Smooth muscle cell (in vitro differentiated cells): ENCODE results near the gene CAMK1D. TPM values are rescaled to one million over a fixed set of nuclear protein-coding genes. Genes with fewer than 3 reads are reported as not detected.

Source experiments
- DNase-seq: peaks from one replicate; lab custom pipeline; 2025; ENCODE audit not compliant: unreplicated experiment; lab: John Stamatoyannopoulos, UW
- H2AFZ ChIP-seq: fragments of 200-600 bp; sonication (generic); 2 replicates; pipeline ENCODE4 v1.6.0; 2016; ENCODE audit warnings: antibody characterized with exemption, low read depth, mild to moderate bottlenecking
- H3F3A ChIP-seq: fragments of 200-600 bp; sonication (generic); 2 replicates; pipeline ENCODE4 v1.6.0; 2017; ENCODE audit warnings: antibody characterized with exemption, low read depth
- H3K27ac ChIP-seq: fragments of 200-600 bp; sonication (generic); 2 replicates; pipeline ENCODE4 v1.5.1; 2016; ENCODE audit warnings: low read depth, mild to moderate bottlenecking
- H3K27me3 ChIP-seq: fragments of 200-600 bp; sonication (generic); 2 replicates; pipeline ENCODE4 v1.6.1; 2016; ENCODE audit warnings: low read depth, mild to moderate bottlenecking
- H3K36me3 ChIP-seq: fragments of 200-600 bp; sonication (generic); 2 replicates; pipeline ENCODE4 v1.5.1; 2016; ENCODE audit warnings: low read depth
- H3K4me1 ChIP-seq: fragments of 200-600 bp; sonication (generic); 2 replicates; pipeline ENCODE4 v1.5.1; 2016; ENCODE audit warnings: low read depth
- H3K4me2 ChIP-seq: fragments of 200-600 bp; sonication (generic); 2 replicates; pipeline ENCODE4 v1.6.0; 2016; ENCODE audit warnings: mild to moderate bottlenecking
- H3K4me3 ChIP-seq: fragments of 200-600 bp; sonication (generic); 2 replicates; pipeline ENCODE4 v1.5.1; 2016; ENCODE audit warnings: mild to moderate bottlenecking
- H3K79me2 ChIP-seq: fragments of 200-600 bp; sonication (generic); 2 replicates; pipeline ENCODE4 v1.6.0; 2016; ENCODE audit warnings: low read depth, mild to moderate bottlenecking
- H3K9ac ChIP-seq: fragments of 200-600 bp; sonication (generic); 2 replicates; pipeline ENCODE4 v1.6.0; 2016; ENCODE audit warnings: low read depth
- H3K9me3 ChIP-seq: fragments of 200-600 bp; sonication (generic); replicated peaks from 2 replicates; pipeline ENCODE4 v1.5.1; 2016; ENCODE audit warnings: low read depth
- H4K20me1 ChIP-seq: fragments of 200-600 bp; sonication (generic); 2 replicates; pipeline ENCODE4 v1.6.0; 2016; ENCODE audit warnings: low read depth
- WGBS: methylation state at CpG from one replicate; pipeline ENCODE4 v1.1.7; 2016; ENCODE audit warnings: low lambda C conversion rate; 5-methylcytosine and 5-hydroxymethylcytosine counted together
- polyA plus RNA-seq: library from polyadenylated mRNA; unstranded; fragments of >200 nt; fragmentation: Nextera tagmentation; extraction: Ambion mirVana; gene quantifications from 2 replicates; pipeline ENCODE4 v1.2.1, GENCODE V29; 2016
- total RNA-seq: library from RNA; depleted of rRNA; stranded (reverse); fragments of >200 nt; gene quantifications from 2 replicates; pipeline ENCODE4 v1.2.3, GENCODE V29; 2014
- TF ChIP-seq, protein P1 (sequence below): fragments of 200-600 bp; sonication (generic); IDR thresholded peaks from 2 replicates; pipeline ENCODE4 v1.5.1; 2017; ENCODE audit warnings: borderline replicate concordance, mild to moderate bottlenecking, antibody characterized with exemption; ENCODE audit not compliant: insufficient read depth, poor library complexity, severe bottlenecking

Gene CAMK1D
- total and polyA plus RNA-seq, 2 experiments from 2014 or later: 1.6 to 2.3 TPM

DNA sequence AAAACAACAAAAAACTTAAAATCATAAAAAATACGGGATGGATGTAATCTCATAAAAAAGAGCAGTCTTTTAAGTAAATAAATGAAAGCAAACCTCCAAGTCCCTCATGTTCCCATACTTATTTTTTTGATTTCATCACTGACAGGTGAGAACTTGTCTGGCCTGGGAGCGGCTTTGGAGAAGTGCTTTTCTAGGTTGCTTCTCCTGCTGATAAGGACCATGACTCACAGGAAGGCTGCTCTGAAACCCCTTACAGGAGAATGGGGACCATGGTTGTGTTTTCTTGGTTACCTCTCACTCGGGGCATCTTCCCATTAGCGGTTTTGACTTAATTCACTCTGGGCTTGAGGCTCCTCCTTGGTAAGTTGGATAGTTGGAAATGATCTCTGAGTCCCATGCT is 237.4 kb downstream of the CAMK1D start:
- no peak overlapping the region for H3K4me3 ChIP-seq
- H3K4me1 ChIP-seq: no peaks in the 10 kb centered on the region
- no peaks in the 10 kb centered on the region for H3F3A ChIP-seq
- no peak overlapping the region for H3K27ac ChIP-seq
- H2AFZ ChIP-seq: no peak overlapping the region
- no peaks in the 10 kb centered on the region for H3K9me3 ChIP-seq
- H3K36me3 ChIP-seq: no peaks in the 10 kb centered on the region
- H4K20me1 ChIP-seq: no peaks in the 10 kb centered on the region
- no peaks in the 10 kb centered on the region for H3K27me3 ChIP-seq
- 91% methylated on average over 4 of the region's 4 CpGs for WGBS
- H3K9ac ChIP-seq: no peak overlapping the region
- no peak for DNase-seq
- no peak overlapping the region for H3K4me2 ChIP-seq
- no peaks in the 10 kb centered on the region for H3K79me2 ChIP-seq
- TF ChIP-seq, protein P1, sequence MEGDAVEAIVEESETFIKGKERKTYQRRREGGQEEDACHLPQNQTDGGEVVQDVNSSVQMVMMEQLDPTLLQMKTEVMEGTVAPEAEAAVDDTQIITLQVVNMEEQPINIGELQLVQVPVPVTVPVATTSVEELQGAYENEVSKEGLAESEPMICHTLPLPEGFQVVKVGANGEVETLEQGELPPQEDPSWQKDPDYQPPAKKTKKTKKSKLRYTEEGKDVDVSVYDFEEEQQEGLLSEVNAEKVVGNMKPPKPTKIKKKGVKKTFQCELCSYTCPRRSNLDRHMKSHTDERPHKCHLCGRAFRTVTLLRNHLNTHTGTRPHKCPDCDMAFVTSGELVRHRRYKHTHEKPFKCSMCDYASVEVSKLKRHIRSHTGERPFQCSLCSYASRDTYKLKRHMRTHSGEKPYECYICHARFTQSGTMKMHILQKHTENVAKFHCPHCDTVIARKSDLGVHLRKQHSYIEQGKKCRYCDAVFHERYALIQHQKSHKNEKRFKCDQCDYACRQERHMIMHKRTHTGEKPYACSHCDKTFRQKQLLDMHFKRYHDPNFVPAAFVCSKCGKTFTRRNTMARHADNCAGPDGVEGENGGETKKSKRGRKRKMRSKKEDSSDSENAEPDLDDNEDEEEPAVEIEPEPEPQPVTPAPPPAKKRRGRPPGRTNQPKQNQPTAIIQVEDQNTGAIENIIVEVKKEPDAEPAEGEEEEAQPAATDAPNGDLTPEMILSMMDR: no peak

DNA sequence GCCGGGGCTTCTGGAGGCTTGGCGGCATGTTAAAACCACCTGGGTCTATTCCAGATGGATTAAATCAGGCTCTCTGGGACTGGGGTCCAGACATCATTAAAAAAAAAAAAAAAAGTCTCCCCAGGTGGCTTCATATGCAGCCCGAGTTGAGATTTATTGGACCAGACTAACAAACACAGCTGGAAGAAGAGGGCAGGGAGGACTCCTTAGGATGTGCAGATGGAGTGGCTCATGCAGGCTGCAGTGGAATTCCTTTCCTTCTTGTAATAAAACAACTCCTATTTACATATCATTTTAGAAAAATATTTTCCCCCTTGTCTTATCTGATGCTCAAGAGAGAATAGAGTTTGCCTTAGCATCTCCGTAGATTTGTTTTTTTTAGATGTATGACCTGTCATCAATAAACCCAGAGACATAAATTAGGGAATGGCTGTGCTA is 238.1 kb downstream of the CAMK1D start:
- no peaks in the 10 kb centered on the region for H3K27me3 ChIP-seq
- no peaks in the 10 kb centered on the region for H3K4me1 ChIP-seq
- H2AFZ ChIP-seq: no peak overlapping the region
- no peak for DNase-seq
- TF ChIP-seq, protein P1: no peak
- H3K4me3 ChIP-seq: no peak overlapping the region
- H3F3A ChIP-seq: no peaks in the 10 kb centered on the region
- H3K4me2 ChIP-seq: no peak overlapping the region
- no peak overlapping the region for H3K27ac ChIP-seq
- no peaks in the 10 kb centered on the region for H3K9me3 ChIP-seq
- no peaks in the 10 kb centered on the region for H3K79me2 ChIP-seq
- no peak overlapping the region for H3K9ac ChIP-seq
- WGBS: 82% methylated on average over 4 of the region's 4 CpGs
- H4K20me1 ChIP-seq: no peaks in the 10 kb centered on the region
- no peaks in the 10 kb centered on the region for H3K36me3 ChIP-seq

DNA sequence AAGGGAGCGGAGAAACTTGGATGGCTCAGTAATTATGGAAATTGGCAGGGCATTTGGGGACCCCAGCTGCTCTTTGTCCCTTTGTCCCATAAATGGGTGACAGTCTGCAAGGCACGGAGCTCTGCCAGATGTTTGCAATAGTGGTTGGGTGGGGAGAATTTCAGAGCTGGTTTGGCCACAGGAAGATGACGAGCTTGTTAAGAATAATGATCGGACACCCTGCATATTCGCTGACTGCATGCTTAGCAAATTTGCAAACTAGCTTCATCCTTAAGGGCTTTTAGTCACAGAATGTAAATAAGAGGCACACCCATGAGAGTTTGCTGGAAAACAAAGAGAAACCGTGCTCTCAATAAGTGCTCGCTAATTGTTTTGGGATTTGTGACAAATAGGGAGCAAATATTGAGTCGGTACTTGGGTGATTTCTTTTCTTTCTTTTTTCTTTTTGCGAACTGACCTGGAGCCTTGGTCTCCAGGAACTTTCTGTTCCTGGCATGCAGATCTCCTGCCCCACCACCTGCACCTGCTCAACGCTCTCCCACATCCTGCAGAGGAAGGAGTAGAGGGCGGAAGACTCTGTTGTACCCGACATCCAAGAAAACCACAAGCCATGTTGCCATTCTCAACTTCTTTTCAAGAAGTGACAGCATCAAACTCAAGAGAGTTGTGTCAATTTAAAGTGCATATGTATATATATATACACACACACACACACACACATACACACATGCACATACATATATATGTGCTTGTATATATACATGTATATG is 238.9 kb downstream of the CAMK1D start:
- TF ChIP-seq, protein P1: no peak

DNA sequence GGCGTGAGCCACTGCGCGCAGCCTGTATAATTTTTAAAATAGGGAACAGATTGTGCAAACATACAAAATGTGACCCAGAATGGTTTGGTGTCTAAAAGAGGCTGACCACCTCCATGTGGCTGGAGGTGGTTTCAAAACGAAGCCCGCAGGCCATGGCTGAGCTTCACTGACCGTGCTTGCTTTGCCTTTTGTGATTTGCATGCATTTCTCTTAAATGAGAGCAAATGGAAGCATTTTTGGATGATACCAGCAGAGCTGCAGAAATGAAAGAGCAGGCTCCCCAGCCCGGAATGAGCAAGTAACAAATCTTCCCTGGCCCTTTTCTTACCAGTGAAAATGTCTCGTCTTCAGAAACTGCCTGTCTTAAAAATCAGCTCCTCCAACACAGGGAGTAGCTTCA is 239.9 kb downstream of the CAMK1D start:
- DNase-seq: no peak
- no peaks in the 10 kb centered on the region for H3K4me1 ChIP-seq
- no peaks in the 10 kb centered on the region for H3K27me3 ChIP-seq
- 96% methylated on average over 8 of the region's 8 CpGs for WGBS
- no peak overlapping the region for H2AFZ ChIP-seq
- H3K36me3 ChIP-seq: no peaks in the 10 kb centered on the region
- no peak overlapping the region for H3K27ac ChIP-seq
- H3K4me3 ChIP-seq: no peak overlapping the region
- no peaks in the 10 kb centered on the region for H3K79me2 ChIP-seq
- no peaks in the 10 kb centered on the region for H4K20me1 ChIP-seq
- TF ChIP-seq, protein P1: no peak
- no peak overlapping the region for H3K9ac ChIP-seq
- H3K4me2 ChIP-seq: no peak overlapping the region
- H3K9me3 ChIP-seq: no peaks in the 10 kb centered on the region
- no peaks in the 10 kb centered on the region for H3F3A ChIP-seq

More for the DNA sequence above, 238.9 kb downstream of the CAMK1D start:
- Histone ChIP-seq H3K9ac (no peak overlapping the region), H3K27me3 (no peaks in the 10 kb centered on the region), H3K4me3 (no peak overlapping the region), H3F3A (no peaks in the 10 kb centered on the region), H3K4me2 (no peak overlapping the region), H3K79me2 (no peaks in the 10 kb centered on the region), H3K4me1 (no peaks in the 10 kb centered on the region), H2AFZ (no peak overlapping the region), H3K27ac (no peak overlapping the region), H4K20me1 (no peaks in the 10 kb centered on the region), H3K36me3 (no peaks in the 10 kb centered on the region), H3K9me3 (no peaks in the 10 kb centered on the region)
- 78% methylated on average over 12 of the region's 12 CpGs for WGBS
- DNase-seq: no peak
